Measurements from ENCODE around the gene B3GNT3.
"Not testable (repeated sequence)": the region's sequence is repeated elsewhere in the genome, so short reads cannot be mapped to it uniquely, and the experiment has no call there.

Gene B3GNT3

GRCh38 chr19:17767559-17767958 lies 27.4 kb upstream of the B3GNT3 start:
- no peak for DNase-seq

GRCh38 chr19:17770613-17771012 lies 24.3 kb upstream of the B3GNT3 start:
- DNase-seq: no peak

- DNase-seq: peak; percentile 41
Measured at GRCh38 chr19:17772172-17772571, 22.8 kb upstream of the B3GNT3 start.

GRCh38 chr19:17775245-17775927 lies 19.6 kb upstream of the B3GNT3 start:
- DNase-seq: peak; percentile 16

- DNase-seq: no peak
Measured at GRCh38 chr19:17775991-17776803, 18.7 kb upstream of the B3GNT3 start.

GRCh38 chr19:17777840-17778239 lies 17.1 kb upstream of the B3GNT3 start:
- DNase-seq: not testable (repeated sequence)

GRCh38 chr19:17778251-17778967 lies 16.5 kb upstream of the B3GNT3 start:
- DNase-seq: peak; percentile 48

- peak; percentile 52 for DNase-seq
Measured at GRCh38 chr19:17778968-17779929, 15.7 kb upstream of the B3GNT3 start.

GRCh38 chr19:17780781-17781180 lies 14.2 kb upstream of the B3GNT3 start:
- DNase-seq: no peak

GRCh38 chr19:17783721-17784120 lies 11.2 kb upstream of the B3GNT3 start:
- not testable (repeated sequence) for DNase-seq

GRCh38 chr19:17784201-17785008 lies 10.5 kb upstream of the B3GNT3 start:
- peak; percentile 59 for DNase-seq

GRCh38 chr19:17787274-17787913 lies 7.5 kb upstream of the B3GNT3 start:
- DNase-seq: no peak

- no peak for DNase-seq
Measured at GRCh38 chr19:17788632-17789031, 6.3 kb upstream of the B3GNT3 start.

GRCh38 chr19:17790059-17790780 lies 4.7 kb upstream of the B3GNT3 start:
- no peak for DNase-seq

GRCh38 chr19:17794412-17794730 lies 567 bp upstream of the B3GNT3 start:
- DNase-seq: no peak

- DNase-seq: no peak
Measured at GRCh38 chr19:17795495-17795856, 538 bp downstream of the B3GNT3 start.

- no peak for DNase-seq
Measured at GRCh38 chr19:17796013-17796837, 1.3 kb downstream of the B3GNT3 start.

- DNase-seq: no peak
Measured at GRCh38 chr19:17796838-17797423, 2.0 kb downstream of the B3GNT3 start.
